ENCODE measurements around the gene KREMEN2.

The KREMEN2 gene

DNA sequence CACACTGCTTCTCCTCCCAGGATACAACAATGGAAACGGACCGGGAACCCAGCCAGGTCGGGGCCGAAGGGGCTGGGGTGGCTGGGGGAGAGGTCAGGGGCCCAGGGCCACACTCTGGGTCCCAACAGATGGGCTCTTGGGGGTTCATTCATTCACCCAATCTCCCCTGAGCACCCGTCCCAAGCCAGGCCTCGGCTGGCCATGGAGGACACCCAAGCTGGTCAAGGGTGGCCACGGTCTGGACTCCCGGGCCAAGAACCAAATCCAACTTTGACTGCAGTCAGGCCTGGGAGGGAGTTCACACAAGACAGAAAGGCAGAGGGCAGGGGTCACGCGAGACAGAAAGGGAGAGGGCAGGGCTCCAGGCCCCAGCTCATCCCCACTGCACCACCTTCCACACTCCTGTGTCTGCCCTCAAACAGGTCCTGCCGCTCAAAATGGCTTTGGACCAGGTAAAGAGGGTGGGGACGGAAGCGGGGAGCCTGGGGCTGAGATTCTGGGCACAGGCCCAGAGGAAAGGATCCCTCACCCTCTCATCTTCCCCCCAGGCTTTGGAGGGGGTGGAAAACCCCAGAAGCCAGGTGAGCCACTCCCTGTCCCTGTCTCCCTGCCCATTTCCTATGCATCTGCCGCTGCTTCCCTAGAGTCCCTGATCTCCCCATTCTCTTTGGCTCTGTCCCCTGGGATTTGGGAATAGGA is 28.5 kb downstream of the KREMEN2 start:
- DNase-seq: no peak
- Mint-ChIP-seq H3K27ac (no peak overlapping the region), H3K4me3 (no peak overlapping the region), H3K36me3 (ENCODE audit: low read depth) (no peaks in the 10 kb centered on the region), H3K27me3 (ENCODE audit: low read depth, poor library complexity) (peaks cover 3% of the 10 kb centered on the region), H3K9me3 (no peaks in the 10 kb centered on the region), H3K4me1 (peaks cover 12% of the 10 kb centered on the region)
- TF ChIP-seq, protein P1, sequence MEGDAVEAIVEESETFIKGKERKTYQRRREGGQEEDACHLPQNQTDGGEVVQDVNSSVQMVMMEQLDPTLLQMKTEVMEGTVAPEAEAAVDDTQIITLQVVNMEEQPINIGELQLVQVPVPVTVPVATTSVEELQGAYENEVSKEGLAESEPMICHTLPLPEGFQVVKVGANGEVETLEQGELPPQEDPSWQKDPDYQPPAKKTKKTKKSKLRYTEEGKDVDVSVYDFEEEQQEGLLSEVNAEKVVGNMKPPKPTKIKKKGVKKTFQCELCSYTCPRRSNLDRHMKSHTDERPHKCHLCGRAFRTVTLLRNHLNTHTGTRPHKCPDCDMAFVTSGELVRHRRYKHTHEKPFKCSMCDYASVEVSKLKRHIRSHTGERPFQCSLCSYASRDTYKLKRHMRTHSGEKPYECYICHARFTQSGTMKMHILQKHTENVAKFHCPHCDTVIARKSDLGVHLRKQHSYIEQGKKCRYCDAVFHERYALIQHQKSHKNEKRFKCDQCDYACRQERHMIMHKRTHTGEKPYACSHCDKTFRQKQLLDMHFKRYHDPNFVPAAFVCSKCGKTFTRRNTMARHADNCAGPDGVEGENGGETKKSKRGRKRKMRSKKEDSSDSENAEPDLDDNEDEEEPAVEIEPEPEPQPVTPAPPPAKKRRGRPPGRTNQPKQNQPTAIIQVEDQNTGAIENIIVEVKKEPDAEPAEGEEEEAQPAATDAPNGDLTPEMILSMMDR (IDR thresholded peaks at IDR 0.05): no peak

DNA sequence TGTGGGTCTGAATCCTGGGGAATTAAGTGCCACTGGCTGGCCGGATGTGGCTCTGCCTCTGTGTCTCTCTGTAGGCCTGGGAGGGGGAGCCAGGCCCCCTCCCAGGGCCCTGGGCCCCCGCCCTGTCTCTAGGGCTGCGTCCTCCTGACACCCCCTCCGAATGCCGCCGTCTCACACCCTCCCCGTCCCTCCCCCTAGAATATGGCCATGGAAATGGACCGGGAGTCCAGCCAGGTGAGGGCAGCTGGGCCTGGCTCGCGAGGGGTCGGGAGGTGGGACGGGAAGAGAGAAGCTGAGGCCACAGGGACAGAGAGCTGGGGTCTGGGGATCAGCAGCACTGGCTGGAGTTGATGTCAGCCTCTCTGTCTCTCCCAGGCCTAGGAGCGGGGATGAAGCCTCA is 32.2 kb downstream of the KREMEN2 start:
- TF ChIP-seq, protein P1 (IDR thresholded peaks at IDR 0.05): no peak
- H3K4me3 Mint-ChIP-seq: no peak overlapping the region
- H3K27me3 Mint-ChIP-seq (ENCODE audit: low read depth, poor library complexity): peaks cover 19% of the 10 kb centered on the region
- no peaks in the 10 kb centered on the region for H3K9me3 Mint-ChIP-seq
- H3K4me1 Mint-ChIP-seq: no peaks in the 10 kb centered on the region
- no peak overlapping the region for H3K27ac Mint-ChIP-seq
- no peak for DNase-seq
- no peaks in the 10 kb centered on the region for H3K36me3 Mint-ChIP-seq (ENCODE audit: low read depth)

DNA sequence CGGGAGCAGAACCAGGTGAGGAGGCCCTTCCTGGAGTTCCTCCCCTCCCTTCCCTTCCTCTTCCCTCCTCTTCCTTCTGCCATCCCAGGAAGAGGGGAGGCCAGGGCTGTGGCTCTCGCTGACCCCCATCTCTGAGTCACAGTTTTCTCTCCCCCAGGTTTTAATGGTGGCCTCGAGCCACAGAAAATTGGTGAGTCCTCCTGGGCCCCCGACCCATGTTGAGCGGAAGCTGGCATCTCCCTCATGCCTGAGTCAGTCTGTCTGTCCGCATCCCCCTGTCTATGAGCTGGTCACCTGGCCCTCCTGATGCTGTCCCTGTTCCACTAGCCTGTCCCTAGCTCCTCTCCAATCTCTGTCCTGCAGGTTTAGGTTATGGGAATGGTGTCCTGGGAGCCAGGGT is 35.9 kb downstream of the KREMEN2 start:
- DNase-seq: no peak
- TF ChIP-seq, protein P1 (IDR thresholded peaks at IDR 0.05): no peak
- Mint-ChIP-seq H3K36me3 (ENCODE audit: low read depth) (no peaks in the 10 kb centered on the region), H3K9me3 (no peaks in the 10 kb centered on the region), H3K27ac (no peak overlapping the region), H3K4me1 (no peaks in the 10 kb centered on the region), H3K4me3 (no peak overlapping the region), H3K27me3 (ENCODE audit: low read depth, poor library complexity) (peaks cover 37% of the 10 kb centered on the region)

DNA sequence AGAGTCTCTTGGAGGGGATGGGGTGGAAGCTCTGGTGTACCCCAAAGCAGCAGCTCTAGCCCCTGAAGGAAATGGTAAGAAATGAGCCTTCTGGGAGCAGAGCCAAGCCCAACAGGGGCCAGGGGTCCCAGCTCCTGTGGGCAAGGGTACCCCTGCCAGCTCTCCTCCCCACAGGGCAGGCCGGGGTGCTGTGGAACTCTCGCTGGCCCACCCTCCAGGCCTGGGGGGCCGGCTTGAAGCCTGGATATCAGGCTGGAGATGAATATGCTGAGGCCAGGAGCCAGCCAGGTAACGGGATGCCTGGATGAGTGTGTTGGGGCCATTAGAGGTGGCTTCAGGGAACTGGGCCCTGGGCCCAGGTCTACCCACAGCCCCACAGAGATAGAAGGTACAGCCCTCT is 36.5 kb downstream of the KREMEN2 start:
- Mint-ChIP-seq H3K9me3 (no peaks in the 10 kb centered on the region), H3K27ac (no peak overlapping the region), H3K27me3 (ENCODE audit: low read depth, poor library complexity) (peaks cover 43% of the 10 kb centered on the region), H3K4me1 (no peaks in the 10 kb centered on the region), H3K36me3 (ENCODE audit: low read depth) (no peaks in the 10 kb centered on the region), H3K4me3 (no peak overlapping the region)
- TF ChIP-seq, protein P1 (IDR thresholded peaks at IDR 0.05): no peak
- no peak for DNase-seq

DNA sequence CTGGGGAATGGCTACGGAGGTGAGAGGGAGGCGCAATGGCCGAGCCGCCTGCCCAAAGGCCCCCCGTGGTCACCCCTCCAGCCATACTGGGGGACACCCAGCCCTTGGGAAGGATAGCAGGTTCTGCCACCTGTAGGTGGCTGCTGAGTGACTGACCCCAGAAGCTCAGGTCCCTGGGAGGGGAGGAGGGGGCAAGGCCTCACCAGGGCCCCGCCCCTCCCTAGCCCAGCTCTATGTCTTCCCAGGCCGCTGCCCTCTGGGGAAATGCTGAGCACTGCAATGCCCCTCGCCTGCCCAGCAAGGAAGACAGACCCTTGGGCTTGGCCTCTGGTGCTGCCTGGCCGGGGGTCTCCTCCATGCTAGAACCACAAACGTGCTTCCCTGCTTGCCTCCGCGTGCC is 37.2 kb downstream of the KREMEN2 start:
- H3K36me3 Mint-ChIP-seq (ENCODE audit: low read depth): no peaks in the 10 kb centered on the region
- DNase-seq: no peak
- TF ChIP-seq, protein P1 (IDR thresholded peaks at IDR 0.05): no peak
- H3K9me3 Mint-ChIP-seq: no peaks in the 10 kb centered on the region
- peaks cover 51% of the 10 kb centered on the region for H3K27me3 Mint-ChIP-seq (ENCODE audit: low read depth, poor library complexity)
- H3K4me3 Mint-ChIP-seq: no peak overlapping the region
- no peak overlapping the region for H3K27ac Mint-ChIP-seq
- peaks cover under 1% of the 10 kb centered on the region for H3K4me1 Mint-ChIP-seq

DNA sequence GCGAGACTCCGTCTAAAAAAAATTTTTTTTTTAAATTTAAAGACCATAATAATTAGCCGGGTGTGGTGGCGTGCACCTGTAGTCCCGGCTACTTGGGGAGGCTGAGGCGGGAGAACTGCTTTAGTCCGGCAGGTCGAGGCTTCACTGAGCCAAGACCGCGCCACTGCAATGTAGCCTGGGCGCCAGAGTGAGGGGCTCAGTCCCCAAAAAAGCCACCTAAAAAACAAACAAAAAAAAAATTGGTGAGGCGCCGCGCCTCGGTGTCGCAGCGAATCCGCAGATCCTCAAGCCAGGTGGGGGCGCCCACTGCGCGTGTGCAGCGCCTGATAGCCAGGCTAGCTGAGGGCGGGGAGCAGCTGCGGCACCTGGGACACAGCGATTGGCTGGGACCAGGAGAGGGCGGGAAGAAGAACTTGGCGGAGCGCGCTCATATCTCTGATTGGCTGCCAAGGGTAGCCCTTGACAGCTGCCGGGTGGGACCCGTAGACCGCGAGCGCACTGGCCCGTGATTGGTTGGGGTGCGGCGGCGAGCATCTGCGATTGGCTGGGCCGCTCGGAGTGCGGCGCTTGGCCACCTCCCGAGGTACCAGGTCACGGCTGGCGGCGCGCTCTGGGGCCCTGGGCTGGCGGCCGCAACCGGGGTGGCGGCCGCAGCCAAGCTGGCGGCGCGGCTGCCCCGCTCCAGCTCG is 39.7 kb downstream of the KREMEN2 start:
- no peaks in the 10 kb centered on the region for H3K9me3 Mint-ChIP-seq
- DNase-seq: peak; percentile 96
- no peaks in the 10 kb centered on the region for H3K36me3 Mint-ChIP-seq (ENCODE audit: low read depth)
- H3K27me3 Mint-ChIP-seq (ENCODE audit: low read depth, poor library complexity): peaks cover 65% of the 10 kb centered on the region
- TF ChIP-seq, protein P1 (IDR thresholded peaks at IDR 0.05): no peak
- H3K4me1 Mint-ChIP-seq: peaks cover 24% of the 10 kb centered on the region
- H3K4me3 Mint-ChIP-seq: peak overlapping the region; percentile 64
- H3K27ac Mint-ChIP-seq: no peak overlapping the region

All from nephron progenitor cell (in vitro differentiated cells).